HL-60/S4 treated with retinoic acid at 250 ng/mL for 4 days and 3 days (cell line): ENCODE data around the gene KCP.

Source experiments
- in situ Hi-C: fragments of 300-500 bp; cut with MboI; formaldehyde crosslinking; loops from 2 replicates; pipeline ENCODE4 v1.7.0; 2022; ENCODE audit warnings: low sequenced_read_pairs

Gene KCP

GRCh38 chr7:128889121-128889520 lies 21.4 kb downstream of the KCP start:
- in situ Hi-C loops = loop anchor here (25.0 kb wide), 1 partner anchor 277 kb away; no protein-coding TSS in a partner anchor

- in situ Hi-C loops = loop anchor here (25.0 kb wide), 1 partner anchor 276 kb away; no protein-coding TSS in a partner anchor
These were observed 21.8 kb downstream of the KCP start for GRCh38 chr7:128888756-128889095.

- in situ Hi-C loops = loop anchor here (25.0 kb wide), 1 partner anchor 276 kb away; no protein-coding TSS in a partner anchor
These were observed 22.3 kb downstream of the KCP start for GRCh38 chr7:128888039-128888755.

- in situ Hi-C loops = loop anchor here (25.0 kb wide), 1 partner anchor 275 kb away; no protein-coding TSS in a partner anchor
These were observed 23.1 kb downstream of the KCP start for GRCh38 chr7:128887169-128888038.

GRCh38 chr7:128886391-128887168 lies 23.9 kb downstream of the KCP start:
- in situ Hi-C loops = loop anchor here (25.0 kb wide), 1 partner anchor 274 kb away; no protein-coding TSS in a partner anchor

GRCh38 chr7:128885370-128886187 lies 24.9 kb downstream of the KCP start:
- in situ Hi-C loops = loop anchor here (25.0 kb wide), 1 partner anchor 273 kb away; no protein-coding TSS in a partner anchor

GRCh38 chr7:128884561-128885369 lies 25.7 kb downstream of the KCP start:
- in situ Hi-C loops = loop anchor here (25.0 kb wide), 1 partner anchor 272 kb away; no protein-coding TSS in a partner anchor

- in situ Hi-C loops = loop anchor here (25.0 kb wide), 1 partner anchor 272 kb away; no protein-coding TSS in a partner anchor
These were observed 26.7 kb downstream of the KCP start for GRCh38 chr7:128883622-128884448.

- in situ Hi-C loops = loop anchor here (25.0 kb wide), 1 partner anchor 270 kb away; no protein-coding TSS in a partner anchor
These were observed 28.4 kb downstream of the KCP start for GRCh38 chr7:128882134-128882533.

GRCh38 chr7:128881458-128882125 lies 28.9 kb downstream of the KCP start:
- in situ Hi-C loops = loop anchor here (25.0 kb wide), 1 partner anchor 269 kb away; no protein-coding TSS in a partner anchor

- in situ Hi-C loops = loop anchor here (25.0 kb wide), 1 partner anchor 269 kb away; no protein-coding TSS in a partner anchor
These were observed 29.6 kb downstream of the KCP start for GRCh38 chr7:128880791-128881457.

- in situ Hi-C loops = loop anchor here (25.0 kb wide), 1 partner anchor 268 kb away; no protein-coding TSS in a partner anchor
These were observed 30.4 kb downstream of the KCP start for GRCh38 chr7:128879939-128880746.

- in situ Hi-C loops = loop anchor here (25.0 kb wide), 1 partner anchor 267 kb away; no protein-coding TSS in a partner anchor
These were observed 31.0 kb downstream of the KCP start for GRCh38 chr7:128879461-128879938.

- in situ Hi-C loops = loop anchor here (25.0 kb wide), 1 partner anchor 266 kb away; no protein-coding TSS in a partner anchor
These were observed 32.0 kb downstream of the KCP start for GRCh38 chr7:128878226-128879105.

GRCh38 chr7:128877756-128878120 lies 32.8 kb downstream of the KCP start:
- in situ Hi-C loops = loop anchor here (25.0 kb wide), 1 partner anchor 265 kb away; no protein-coding TSS in a partner anchor
